Measurements from ENCODE around the gene SH3BP2. TPM values are rescaled to one million over a fixed set of nuclear protein-coding genes. Genes with fewer than 3 reads are reported as not detected.

Gene SH3BP2
- total RNA-seq, 1 experiment from 2014 or later = 17.4 TPM

DNA sequence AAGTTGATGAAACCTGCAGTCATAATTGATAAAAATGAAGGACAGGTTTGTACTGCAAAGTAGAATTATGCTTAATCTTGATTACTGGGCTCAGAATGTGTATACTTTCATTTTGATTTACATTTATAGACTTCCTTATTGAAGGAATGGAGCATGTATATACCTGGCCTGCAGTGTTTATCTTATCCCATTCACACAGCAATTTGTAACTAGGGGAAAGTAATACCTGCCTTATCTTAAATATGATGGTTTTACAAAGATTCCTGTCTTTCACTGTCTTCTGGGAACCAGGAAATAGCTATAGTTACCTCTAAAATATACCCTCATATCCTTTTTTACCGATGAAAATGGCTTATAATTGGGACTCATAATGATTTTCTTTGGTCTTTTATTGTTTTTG lies 80.4 kb downstream of the SH3BP2 start:
- H3K9me2 ChIP-seq (replicated peaks; ENCODE audit: low read length) = no peaks in the 10 kb centered on the region
- TF ChIP-seq, protein P1, sequence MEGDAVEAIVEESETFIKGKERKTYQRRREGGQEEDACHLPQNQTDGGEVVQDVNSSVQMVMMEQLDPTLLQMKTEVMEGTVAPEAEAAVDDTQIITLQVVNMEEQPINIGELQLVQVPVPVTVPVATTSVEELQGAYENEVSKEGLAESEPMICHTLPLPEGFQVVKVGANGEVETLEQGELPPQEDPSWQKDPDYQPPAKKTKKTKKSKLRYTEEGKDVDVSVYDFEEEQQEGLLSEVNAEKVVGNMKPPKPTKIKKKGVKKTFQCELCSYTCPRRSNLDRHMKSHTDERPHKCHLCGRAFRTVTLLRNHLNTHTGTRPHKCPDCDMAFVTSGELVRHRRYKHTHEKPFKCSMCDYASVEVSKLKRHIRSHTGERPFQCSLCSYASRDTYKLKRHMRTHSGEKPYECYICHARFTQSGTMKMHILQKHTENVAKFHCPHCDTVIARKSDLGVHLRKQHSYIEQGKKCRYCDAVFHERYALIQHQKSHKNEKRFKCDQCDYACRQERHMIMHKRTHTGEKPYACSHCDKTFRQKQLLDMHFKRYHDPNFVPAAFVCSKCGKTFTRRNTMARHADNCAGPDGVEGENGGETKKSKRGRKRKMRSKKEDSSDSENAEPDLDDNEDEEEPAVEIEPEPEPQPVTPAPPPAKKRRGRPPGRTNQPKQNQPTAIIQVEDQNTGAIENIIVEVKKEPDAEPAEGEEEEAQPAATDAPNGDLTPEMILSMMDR (conservative IDR thresholded peaks at IDR 0.05; ENCODE audit: low read depth, low read length) = no peak
- no peak for TF ChIP-seq EZH2phosphoT487 (IDR thresholded peaks at IDR 0.05; ENCODE audit: borderline replicate concordance, low read length)
- TF ChIP-seq EZH2 (IDR thresholded peaks at IDR 0.05; ENCODE audit: low read length, unreplicated experiment) = no peak
- peaks cover 38% of the 10 kb centered on the region for H3K79me2 ChIP-seq (ENCODE audit: low read length)
- 0 out of 2 replicates have a peak, but pooled peaks cover 4% of the 10 kb centered on the region for H3K36me3 ChIP-seq (ENCODE audit: low read depth, low read length)
- H3K9me3 ChIP-seq (ENCODE audit: low read length) = no peaks in the 10 kb centered on the region
- CTCF ChIA-PET = no interaction called here
- no peak overlapping the region for H3K27ac ChIP-seq (ENCODE audit: low read length)
- H3K9ac ChIP-seq (ENCODE audit: low read length) = no peak overlapping the region
- no peak overlapping the region for H2AFZ ChIP-seq (ENCODE audit: low read length)
- DNase-seq (no peak), ATAC-seq (no peak; the same call in 1 of the 2 replicates)
- intact Hi-C loops (cut with micrococcal nuclease) = no loop called here
- 0 out of 2 replicates have a peak, but pooled peaks cover 6% of the 10 kb centered on the region for H3K4me1 ChIP-seq (ENCODE audit: insufficient read depth, low read length)
- no peaks in the 10 kb centered on the region for H3K27me3 ChIP-seq (ENCODE audit: low read length)
- no peaks in the 10 kb centered on the region for H4K20me1 ChIP-seq (ENCODE audit: low read length)
- POLR2A ChIA-PET (ENCODE audit: unreplicated experiment) = no interaction called here
- no peaks in the 10 kb centered on the region for H3F3A ChIP-seq (ENCODE audit: low read length, unreplicated experiment)
- BruUV-seq (replicated peaks) = no TSS peak
- no peak overlapping the region for H3K4me3 ChIP-seq (ENCODE audit: low read length)
- no peak overlapping the region for H3K4me2 ChIP-seq (ENCODE audit: low read length)

- Histone ChIP-seq H3K9me2 (replicated peaks; ENCODE audit: low read length) (no peaks in the 10 kb centered on the region), H3K27me3 (ENCODE audit: low read length) (no peaks in the 10 kb centered on the region), H3K4me2 (ENCODE audit: low read length) (no peak overlapping the region), H3K36me3 (ENCODE audit: low read depth, low read length) (0 out of 2 replicates have a peak, but pooled peaks cover 4% of the 10 kb centered on the region), H3K27ac (ENCODE audit: low read length) (no peak overlapping the region), H3K4me3 (ENCODE audit: low read length) (no peak overlapping the region), H3K9me3 (ENCODE audit: low read length) (no peaks in the 10 kb centered on the region), H4K20me1 (ENCODE audit: low read length) (no peaks in the 10 kb centered on the region), H3K4me1 (ENCODE audit: insufficient read depth, low read length) (0 out of 2 replicates have a peak, but pooled peaks cover 6% of the 10 kb centered on the region), H3F3A (ENCODE audit: low read length, unreplicated experiment) (no peaks in the 10 kb centered on the region), H3K9ac (ENCODE audit: low read length) (no peak overlapping the region), H2AFZ (ENCODE audit: low read length) (no peak overlapping the region), H3K79me2 (ENCODE audit: low read length) (peaks cover 24% of the 10 kb centered on the region)
- intact Hi-C loops (cut with micrococcal nuclease) = no loop called here
- no TSS peak for BruUV-seq (replicated peaks)
- DNase-seq = no peak
- TF ChIP-seq, protein P1 (conservative IDR thresholded peaks at IDR 0.05; ENCODE audit: low read depth, low read length) = no peak
- no peak for TF ChIP-seq EZH2phosphoT487 (IDR thresholded peaks at IDR 0.05; ENCODE audit: borderline replicate concordance, low read length)
- no peak for TF ChIP-seq EZH2 (IDR thresholded peaks at IDR 0.05; ENCODE audit: low read length, unreplicated experiment)
- CTCF ChIA-PET = no interaction called here
- POLR2A ChIA-PET (ENCODE audit: unreplicated experiment) = no interaction called here
- no peak for ATAC-seq
Observed at GRCh38 chr4:2874861-2875260, 82.0 kb downstream of the SH3BP2 start.

DNA sequence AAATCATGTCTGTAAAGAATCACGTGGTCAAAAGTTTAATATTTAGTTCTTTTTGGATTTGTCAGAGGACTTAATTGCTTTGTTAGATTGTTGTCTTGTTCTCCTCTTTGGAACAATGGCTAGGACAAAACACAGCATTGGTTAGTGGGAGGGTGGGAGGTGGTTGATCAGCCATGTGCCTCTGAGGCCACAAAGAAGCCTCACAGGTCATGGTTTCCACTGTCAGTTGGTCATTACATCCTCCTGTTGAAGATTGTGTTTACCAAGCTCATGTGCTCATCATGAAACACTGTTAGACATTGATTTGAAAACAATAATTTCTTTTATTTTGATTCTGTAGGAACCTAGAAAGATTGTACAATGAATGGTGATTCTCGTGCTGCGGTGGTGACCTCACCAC lies 82.7 kb downstream of the SH3BP2 start:
- TF ChIP-seq EZH2phosphoT487 (IDR thresholded peaks at IDR 0.05; ENCODE audit: borderline replicate concordance, low read length) = no peak
- TF ChIP-seq, protein P1 (conservative IDR thresholded peaks at IDR 0.05; ENCODE audit: low read depth, low read length) = no peak
- TF ChIP-seq EZH2 (IDR thresholded peaks at IDR 0.05; ENCODE audit: low read length, unreplicated experiment) = no peak
- H2AFZ ChIP-seq (ENCODE audit: low read length) = no peak overlapping the region
- DNase-seq (no peak), ATAC-seq (no peak)
- no peak overlapping the region for H3K4me3 ChIP-seq (ENCODE audit: low read length)
- intact Hi-C loops (cut with micrococcal nuclease) = no loop called here
- H3F3A ChIP-seq (ENCODE audit: low read length, unreplicated experiment) = no peaks in the 10 kb centered on the region
- 0 out of 2 replicates have a peak, but pooled peaks cover 4% of the 10 kb centered on the region for H3K36me3 ChIP-seq (ENCODE audit: low read depth, low read length)
- POLR2A ChIA-PET (ENCODE audit: unreplicated experiment) = no interaction called here
- 0 out of 2 replicates have a peak, but pooled peaks cover 6% of the 10 kb centered on the region for H3K4me1 ChIP-seq (ENCODE audit: insufficient read depth, low read length)
- H3K4me2 ChIP-seq (ENCODE audit: low read length) = no peak overlapping the region
- no peaks in the 10 kb centered on the region for H3K27me3 ChIP-seq (ENCODE audit: low read length)
- no peaks in the 10 kb centered on the region for H4K20me1 ChIP-seq (ENCODE audit: low read length)
- H3K79me2 ChIP-seq (ENCODE audit: low read length) = peaks cover 24% of the 10 kb centered on the region
- no peaks in the 10 kb centered on the region for H3K9me3 ChIP-seq (ENCODE audit: low read length)
- no peak overlapping the region for H3K9ac ChIP-seq (ENCODE audit: low read length)
- CTCF ChIA-PET = no interaction called here
- H3K27ac ChIP-seq (ENCODE audit: low read length) = no peak overlapping the region
- no peaks in the 10 kb centered on the region for H3K9me2 ChIP-seq (replicated peaks; ENCODE audit: low read length)
- BruUV-seq (replicated peaks) = no TSS peak

All from PC-3 (cell line).